Ecto neural progenitor cell (in vitro differentiated cells): Measurements from ENCODE around the gene GPR18.
"Not testable (repeated sequence)": the region's sequence is repeated elsewhere in the genome, so short reads cannot be mapped to it uniquely, and the experiment has no call there.

Experiments
- DNase-seq: peaks from one replicate; pipeline ENCODE4 v3.0.0-alpha.2; 2018; ENCODE audit warnings: low spot score

Gene GPR18

DNA sequence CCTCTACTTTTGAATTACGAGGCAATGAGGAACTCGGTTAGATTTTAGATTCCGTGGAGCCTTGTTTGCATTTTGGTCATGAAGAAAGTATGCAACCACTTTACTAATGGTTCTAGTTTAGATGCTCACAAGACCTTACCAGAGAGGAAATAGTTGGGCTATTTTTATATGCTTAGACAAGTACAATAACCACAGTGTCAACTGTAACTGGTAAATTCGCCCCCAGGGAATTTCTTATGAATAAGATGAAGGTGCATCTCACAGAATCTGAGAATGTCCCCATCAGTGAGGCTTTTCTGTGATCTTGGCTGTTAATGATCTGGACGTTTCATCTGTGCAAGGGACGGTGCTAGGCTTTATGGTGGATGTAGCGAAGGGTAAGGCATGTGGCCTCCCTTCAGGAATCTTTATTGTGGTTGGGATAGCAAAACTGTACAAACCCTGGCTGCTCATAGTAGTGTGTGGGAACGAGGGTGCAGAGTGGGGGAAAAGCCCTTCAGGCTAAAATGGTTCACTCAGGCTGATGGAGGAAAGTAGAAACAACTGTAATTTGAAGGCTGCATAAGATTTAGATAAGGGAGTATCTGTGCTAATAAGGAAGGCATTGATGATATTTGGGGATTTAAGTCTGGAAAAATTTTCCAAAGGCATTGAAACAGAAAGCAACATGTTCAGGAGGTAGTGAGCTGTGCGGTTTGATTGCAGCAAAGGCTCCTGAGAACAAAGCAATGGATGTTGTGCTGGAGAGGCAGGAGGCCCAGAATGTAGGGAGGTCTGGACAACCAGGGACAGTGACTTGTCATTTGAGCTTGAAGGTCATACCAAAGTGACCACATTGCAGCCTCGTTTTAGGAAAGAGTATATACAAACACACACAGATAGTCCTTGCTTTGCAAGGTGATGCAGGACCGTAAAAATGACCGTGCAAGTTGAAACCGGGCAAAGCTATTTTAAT is 29.2 kb downstream of the GPR18 start:
- no peak for DNase-seq

DNA sequence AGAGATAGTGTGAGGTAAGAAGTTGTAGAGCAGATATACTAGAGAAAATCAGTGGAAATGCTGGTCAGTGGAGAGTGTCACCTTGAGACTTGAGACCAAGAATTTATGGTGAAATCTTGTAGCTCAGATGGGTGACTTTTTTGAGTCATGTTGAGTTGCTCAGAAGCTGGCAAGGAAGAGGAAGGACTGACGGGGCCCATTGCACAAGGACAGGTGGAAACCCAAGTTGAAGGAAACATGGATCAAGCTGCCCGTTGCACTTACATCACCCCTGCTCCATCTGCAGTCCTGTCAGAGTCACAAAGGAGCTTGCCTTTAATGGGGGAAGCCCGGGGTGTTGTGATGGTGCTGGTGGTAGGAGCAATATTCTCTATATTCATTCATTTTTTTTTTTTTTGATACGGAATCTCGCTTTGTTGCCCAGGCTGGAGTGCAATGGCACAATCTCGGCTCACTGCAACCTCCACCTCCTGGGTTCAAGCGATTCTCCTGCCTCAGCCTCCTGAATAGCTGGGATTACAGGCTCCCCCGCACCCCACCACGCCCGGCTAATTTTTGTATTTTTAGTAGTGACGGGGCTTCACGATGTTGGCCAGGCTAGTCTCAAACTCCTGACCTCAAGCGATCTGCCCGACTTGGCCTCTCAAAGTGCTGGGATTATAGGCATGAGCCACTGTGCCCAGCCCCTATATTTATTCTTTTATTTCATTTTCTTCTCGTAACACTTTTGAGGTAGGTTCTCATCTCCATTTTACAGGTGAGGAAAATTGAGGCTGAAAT is 30.1 kb downstream of the GPR18 start:
- DNase-seq: no peak

DNA sequence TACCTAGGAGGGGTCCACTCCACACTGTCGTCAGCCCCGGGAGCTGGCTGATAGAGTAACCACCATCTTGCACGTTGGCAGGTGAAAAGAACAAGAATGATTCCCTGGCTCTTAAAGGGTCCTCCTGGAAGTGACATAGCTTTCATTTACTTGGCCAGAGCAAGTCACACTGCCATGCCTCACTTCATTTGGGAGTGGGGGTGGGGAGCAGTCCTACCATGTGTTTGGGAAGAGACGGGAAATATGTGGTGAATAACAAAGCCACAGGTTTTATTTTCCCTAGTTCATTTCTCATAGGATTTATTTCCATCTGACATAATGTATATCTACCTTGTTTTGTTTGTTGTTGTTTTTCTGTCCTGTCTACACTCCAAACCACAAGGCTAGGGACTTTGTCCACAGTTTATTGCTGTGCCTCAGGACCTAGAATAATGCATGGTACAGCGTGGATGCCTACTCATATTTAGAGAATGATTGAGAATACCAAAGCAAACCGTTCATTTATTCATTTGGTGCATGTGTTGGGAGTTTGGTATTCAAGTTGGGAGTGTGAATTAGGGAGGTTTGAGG is 30.8 kb downstream of the GPR18 start:
- DNase-seq: no peak

DNA sequence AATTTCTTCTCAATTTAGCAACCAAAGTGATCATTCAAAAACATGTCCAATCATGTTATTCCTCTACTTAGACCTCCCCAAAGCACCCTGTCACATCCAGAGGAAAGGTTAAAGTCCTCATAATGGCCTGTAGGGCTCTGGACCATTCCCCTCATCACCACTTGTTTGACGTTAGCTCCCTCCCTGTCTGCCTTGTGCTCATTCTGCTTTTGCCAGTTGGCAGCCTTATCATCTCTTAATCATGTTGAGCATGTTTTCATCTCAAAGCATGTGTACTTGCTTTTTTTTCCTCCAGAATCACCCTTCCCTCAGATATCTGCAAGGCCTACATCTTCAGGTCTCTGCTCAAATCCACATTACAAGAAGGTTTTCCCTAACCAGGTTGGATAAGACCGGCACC is 31.7 kb downstream of the GPR18 start:
- DNase-seq: no peak

DNA sequence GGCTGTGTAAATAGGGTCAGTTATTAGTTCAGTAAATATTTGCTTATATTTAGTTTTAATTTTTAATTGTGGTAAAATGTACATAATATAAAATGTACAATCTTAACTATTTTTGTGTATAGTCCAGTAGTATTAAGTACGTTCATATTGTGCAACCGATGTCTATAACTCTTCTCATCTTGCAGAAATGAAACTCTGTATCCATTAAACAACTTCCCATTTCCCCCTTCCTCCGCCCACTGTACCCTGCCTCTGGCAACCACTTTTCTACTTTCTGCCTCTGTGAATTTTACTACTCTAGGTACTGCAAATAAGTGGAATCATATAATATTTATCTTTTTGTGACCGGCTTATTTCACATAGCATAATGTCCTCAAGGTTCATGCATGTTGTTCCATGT is 33.1 kb downstream of the GPR18 start:
- DNase-seq: no peak

DNA sequence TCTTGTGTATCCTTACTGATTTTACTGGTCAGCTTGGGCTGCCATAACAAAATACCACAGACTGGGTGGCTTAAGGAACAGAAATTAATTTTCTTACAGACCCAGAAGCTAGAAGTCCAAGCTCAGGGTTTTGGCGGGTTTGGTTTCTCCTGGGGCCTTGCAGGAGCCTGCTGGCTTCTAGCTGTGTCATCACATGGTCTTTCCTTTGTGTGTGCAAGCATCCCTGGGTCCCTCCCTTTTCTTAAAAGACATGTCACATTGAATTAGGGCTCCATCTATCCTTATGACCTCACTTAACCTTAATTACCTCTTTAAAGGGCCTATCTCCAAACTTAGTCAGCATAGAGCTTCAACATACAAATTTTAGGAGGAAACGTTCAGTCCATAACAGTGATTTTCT is 34.2 kb downstream of the GPR18 start:
- DNase-seq: no peak

DNA sequence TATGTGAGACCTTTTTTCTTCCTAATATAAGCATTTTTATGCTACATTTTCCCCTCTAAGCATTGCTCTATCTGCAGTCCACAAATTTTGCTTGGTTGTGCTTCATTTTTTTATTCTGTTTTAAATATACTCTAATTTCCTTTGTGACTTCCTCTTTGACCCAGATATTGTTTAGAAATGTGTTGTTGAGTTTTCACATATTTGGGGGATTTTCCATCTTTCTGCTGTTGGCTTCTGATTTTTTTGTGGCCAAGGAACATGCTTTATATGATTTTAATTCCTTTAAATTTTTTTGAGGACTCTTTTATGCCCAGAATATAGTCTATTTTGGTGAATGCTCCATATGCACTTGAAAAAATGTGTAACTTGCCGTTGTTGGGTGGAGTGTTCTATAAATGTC is 34.6 kb downstream of the GPR18 start:
- DNase-seq: no peak

DNA sequence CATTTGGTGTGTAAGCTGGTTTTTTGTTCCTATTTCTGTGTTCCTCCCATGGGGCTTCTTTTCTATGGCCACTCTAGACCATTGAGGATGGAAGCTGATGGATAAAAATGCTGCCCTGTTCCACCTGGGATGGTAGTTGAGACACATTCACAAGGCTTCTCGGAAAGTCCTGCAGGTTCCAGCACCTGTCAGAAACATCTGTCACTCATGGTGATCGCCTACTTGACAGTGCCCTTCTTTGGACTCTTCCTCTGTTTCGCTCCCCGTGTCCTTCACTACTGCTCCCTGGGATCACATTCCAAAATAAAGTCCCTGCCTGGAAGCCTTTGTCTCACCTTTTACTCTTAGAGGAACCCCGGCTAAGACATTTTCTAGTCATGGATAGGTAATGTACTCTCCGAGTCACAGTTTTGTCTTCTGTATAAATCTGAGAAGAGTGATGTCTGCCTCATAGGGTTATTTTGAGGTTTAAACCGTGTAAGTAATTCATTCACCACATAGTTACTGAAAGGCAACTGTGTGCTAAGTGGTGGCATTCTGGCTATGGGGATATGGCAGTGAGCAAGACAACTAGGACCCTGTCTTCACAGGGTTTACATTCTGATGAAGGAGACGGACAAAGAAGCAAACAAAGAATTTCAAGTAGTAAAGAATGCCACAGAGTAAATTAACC is 36.5 kb downstream of the GPR18 start:
- DNase-seq: no peak

DNA sequence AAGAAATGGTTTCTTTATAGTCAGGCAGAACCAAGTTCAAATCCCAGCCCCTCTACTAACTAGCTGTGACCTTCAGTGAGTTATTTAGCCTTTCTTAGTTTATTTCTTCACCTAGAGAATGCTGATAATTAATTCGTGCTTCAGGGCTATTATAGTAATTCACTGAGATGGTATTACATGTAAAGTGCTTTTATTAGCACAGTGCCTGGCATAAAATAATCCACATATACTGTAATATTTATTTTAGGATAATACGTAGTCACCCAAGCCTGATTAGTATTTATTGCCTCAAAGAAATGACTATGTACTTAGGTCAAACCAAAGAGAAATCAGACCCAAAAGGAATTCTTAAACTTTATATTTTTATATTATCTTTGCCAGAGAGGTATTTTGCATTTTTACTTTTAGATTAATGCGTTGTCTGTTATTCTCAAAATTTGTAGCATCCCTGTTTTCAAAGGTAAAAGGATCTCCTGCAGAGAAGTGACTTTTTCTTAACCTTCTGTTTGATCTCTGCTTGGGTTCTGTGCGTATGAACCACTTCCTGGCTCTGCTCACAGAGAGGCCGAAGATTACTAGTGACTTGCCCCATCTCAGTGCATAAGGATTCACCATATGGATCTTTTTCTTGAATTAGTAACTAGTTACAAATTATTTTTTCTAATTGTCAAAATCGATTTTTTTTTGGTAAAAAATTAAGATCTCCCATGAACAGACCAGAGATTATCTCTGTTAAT is 37.8 kb downstream of the GPR18 start:
- DNase-seq: no peak

DNA sequence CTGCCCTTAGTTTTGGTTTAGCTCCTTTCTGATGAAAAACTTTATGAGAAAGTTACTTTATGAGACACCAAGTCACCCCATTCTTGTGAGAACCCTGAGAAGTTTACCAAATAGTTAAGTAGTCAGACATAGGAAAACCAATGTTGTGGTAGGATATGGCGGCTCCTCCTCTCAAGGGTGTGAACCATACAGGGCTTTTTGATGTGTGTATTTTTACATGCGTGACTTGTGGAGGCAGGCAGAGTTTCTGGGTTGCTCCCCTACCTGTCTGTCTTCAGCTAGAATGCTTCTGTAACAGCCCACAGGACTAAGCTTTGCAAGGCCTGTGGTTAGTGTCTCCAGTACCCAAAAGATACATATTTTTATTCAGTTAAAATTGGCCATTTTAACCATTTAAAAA is 39.2 kb downstream of the GPR18 start:
- no peak for DNase-seq

DNA sequence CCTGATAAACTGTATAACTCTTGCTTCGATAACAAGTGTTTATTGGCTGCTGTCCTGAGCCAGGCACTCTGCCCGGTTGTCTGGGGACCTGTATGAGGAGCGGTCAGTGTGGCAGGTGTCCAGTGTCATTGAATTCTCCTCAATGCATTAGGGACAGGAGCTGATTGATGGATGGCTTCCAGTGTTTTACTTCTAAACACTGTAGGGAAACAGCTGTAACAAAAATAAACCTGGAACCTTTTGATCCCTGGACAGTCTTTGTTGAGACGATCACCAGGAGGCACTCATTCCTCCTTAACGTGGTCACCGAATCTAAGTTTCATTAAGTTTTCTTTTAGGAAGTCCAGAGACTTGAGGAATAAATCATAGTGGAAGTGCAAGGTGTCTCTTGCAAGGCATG is 39.6 kb downstream of the GPR18 start:
- DNase-seq: no peak

DNA sequence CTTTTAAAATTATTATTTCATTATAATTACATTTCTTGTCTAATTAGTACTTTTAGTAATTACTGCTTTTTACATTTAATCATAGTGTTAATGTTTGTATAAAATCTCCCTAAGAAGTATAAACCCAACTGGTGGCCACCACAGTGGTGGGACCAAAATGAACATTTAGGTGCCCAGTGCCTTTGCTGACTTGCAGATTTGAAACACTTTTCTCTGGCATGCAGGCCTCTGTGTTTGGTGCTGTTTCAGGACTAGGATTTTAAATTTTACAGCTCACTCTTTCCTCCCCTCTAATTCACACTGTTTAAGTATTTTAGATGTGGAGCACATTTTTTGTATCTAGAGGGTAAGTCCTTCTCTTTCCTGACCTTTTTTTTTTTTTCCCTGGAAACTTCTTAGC is 40.1 kb downstream of the GPR18 start:
- no peak for DNase-seq

DNA sequence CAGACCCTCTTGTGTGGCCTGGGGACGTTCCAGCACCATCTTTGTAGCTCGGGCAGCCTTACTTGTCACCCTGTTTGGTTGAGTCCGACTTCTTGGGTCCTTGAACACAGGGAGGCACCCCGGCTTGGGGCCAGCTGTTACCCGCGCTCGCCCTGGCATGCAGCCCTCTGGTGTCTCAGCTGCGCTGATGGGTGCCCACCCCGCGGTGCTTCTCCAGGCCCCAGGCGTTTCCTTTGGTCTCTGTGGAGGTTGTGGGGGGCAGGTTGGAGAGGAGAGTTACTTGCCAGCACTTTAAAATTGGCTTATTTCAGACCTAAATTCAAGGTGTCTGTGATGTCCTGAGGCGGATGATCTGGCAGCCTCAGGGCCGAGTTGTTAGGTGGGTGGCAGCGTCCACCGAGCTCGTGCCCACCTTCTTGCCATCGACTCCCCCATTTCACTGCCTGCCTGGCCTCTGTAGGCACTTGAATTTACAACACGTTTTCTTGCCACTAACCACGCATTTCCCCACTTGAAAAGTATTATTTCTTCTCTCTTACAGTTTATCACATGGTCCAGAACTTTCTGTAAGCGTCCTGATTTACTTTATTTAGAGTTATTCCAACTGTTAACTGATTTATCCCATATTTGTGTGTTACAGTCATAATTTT is 40.6 kb downstream of the GPR18 start:
- DNase-seq: no peak

DNA sequence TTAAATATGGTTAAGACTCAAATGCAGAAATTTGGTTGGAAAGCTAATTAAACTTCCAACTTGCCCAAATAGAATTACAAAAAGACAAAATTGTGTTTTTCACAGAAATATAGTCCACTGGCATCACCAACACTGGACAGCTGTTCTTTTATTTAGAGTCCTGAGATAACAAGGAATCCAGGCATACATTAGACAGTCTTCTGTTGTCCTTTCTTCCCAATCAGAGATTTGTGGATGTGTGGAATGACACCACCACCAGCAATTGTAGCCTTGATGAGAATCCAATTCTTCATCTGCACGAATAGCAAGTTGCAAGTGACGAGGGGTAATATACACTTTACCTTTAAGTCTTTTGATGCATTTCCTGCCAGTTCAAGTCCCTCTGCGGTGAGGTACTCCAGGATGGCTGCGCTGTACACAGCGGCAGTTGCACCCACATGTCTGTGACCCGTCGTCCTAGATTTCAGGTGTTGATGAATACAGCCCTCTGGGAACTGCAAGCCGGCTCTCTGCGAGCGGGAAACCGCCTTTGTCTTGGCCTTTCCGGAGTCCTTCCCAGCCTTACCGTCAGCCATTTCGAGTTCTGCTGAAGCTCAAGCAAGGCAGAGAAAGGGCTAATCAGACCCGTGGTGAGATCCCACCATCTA is 42.9 kb downstream of the GPR18 start:
- DNase-seq: no peak

DNA sequence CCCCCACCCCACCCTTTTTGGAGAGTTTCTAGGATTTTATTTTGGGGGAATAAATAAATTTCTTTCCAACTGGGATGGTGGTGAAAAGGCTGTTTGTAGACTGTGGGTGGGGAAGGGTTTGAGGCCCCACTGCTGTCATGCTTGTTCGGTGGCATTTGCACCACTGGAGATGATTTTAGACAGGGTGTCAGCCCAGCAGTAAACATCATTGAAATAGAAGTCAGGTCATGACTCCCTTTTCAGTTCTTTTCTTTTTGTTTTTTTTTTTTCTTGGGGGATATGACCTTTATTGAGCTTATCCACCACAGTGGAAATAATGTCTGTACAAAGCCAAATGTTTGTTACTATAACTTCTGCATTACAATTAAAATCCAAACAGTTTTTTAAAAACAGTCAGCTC is 43.4 kb downstream of the GPR18 start:
- no peak for DNase-seq

DNA sequence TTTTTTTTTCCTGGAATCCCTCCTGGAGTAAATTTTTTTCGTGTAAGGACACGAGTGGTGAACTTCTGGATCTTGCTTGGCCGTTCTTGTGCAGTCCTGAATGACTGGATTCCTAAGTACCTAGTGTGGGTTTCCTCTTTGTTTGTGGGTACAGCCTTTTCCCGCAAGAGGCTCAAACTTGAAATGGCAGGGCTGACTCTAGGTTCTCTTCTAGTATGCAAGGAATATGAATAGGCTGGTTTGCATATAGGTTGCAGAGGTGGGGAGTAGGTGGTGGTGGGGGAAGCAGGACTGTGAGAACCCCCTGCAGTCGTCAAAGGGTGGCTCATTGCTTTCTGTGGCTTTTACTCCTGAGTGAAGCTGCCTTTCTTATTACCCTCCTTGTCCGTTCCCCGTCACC is 43.9 kb downstream of the GPR18 start:
- no peak for DNase-seq

DNA sequence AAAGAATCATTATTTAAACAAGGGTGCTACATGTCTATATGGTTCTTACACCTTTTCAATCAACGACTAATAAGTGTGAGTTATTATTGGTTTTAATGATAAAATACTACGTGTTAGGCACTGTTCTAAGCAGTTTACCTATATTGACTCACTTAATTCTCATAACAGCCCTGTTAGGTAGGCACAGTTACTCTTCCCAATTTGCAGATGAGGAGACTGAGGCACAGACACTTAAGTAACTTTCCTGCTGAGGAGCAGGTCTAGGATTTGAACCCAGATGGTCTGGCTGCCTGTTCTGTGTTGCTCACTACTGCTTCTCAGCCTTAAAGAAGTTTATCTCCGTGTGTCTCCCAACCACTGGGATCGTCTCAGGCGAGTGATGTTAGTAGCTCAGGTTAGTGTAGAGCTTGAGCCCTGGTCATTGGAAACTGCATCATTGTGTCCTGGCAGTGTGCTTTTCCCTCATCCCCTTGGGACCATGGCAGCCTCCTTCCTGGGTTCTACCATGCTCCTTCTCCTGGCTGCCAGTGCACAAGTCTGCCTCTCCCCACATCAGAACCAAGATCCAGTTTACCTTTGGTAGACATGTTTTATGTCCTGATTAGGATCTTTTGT is 46.7 kb downstream of the GPR18 start:
- no peak for DNase-seq

DNA sequence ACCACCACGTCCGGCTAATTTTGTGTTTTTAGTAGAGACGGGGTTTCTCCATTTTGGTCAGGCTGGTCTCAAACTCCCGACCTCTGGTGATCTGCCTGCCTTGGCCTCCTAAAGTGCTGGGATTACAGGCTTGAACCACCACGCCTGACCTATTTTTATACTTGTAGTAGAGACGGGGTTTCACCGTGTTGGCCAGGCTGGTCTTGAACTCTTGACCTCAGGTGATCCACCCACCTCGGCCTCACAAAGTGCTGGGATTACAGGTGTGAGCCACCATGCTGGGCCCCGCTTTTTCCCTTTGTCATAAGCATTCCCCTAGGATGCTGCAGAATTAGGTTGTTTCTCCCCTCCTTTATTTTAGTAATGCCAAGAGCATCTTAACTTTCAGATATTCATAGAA is 47.6 kb downstream of the GPR18 start:
- DNase-seq: not testable (repeated sequence)

DNA sequence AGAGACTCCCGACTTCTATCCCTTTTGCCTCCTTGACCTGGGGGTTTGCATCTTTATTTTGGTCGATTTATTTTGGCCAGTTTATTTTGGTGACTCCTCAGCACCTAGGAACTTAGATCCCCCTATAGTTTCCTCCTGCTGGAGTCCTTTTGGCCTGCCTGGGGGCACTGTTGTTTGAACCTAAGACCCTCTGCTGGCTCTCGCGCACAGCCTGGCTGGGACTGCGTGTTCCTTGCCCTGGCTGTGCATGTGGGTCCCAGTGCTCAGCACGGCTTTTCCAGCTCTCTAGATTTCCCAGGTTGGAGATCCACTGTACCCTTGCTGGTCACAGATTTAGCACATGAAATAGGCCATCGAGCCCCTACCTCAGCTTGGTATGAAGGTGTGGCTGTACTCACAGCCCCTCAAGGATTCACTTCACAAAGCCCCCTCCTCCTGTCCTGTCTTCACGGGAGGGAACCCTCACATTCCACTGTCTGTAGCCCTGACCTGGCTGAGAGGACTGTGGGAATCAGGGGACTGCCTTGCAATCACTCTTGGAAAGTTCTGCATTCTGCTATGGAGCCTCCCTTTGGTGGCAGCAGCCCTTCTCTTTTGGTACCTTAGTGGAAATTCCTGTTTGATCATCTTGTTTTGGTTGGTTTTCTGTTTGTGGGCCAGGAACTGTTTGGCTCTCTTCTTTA is 49.2 kb downstream of the GPR18 start:
- DNase-seq: no peak

DNA sequence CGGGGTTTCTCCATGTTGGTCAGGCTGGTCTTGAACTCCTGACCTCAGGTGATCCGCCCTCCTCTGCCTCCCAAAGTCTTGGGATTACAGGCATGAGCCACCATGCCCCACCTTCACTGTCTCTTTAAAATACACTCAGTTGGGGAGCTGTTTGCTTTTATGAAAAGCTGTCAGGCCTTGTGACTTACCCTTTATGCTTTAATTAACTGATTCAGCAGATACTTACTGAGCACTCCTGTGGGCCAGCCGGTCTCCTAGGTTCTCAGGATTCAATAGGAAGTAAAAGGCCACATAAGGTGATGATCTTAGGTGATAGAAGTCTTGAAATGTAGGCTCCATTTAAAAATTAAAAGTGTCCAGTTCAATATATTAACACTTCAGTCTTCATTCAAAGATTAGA is 50.0 kb downstream of the GPR18 start:
- no peak for DNase-seq
